Liver (tissue), 9 donors: Measurements from ENCODE around the gene CAMK1D. TPM values are rescaled to one million over a fixed set of nuclear protein-coding genes. Genes with fewer than 3 reads are reported as not detected.
"Not testable (repeated sequence)": the region's sequence is repeated elsewhere in the genome, so short reads cannot be mapped to it uniquely, and the experiment has no call there.

ENCODE experiments used
- DNase-seq: peaks from one replicate; pipeline ENCODE4 v3.0.0-alpha.2; 2017; ENCODE audit warnings: low spot score
- H3K27ac ChIP-seq, 2 donors: one replicate each; pipeline ENCODE4 v1.7.0; 2013; ENCODE audit warnings: inconsistent platforms in 2 of 2, low read length in 2 of 2, control low read depth in 1 of 2, low read depth in 1 of 2, mild to moderate bottlenecking in 1 of 2
- H3K27me3 ChIP-seq, 4 donors: one replicate each; pipeline versions ENCODE4 v1.6.1 to v1.7.0; 2013; ENCODE audit warnings: low read length in 3 of 4, inconsistent platforms in 1 of 4, mild to moderate bottlenecking in 1 of 4, moderate library complexity in 1 of 4; ENCODE audit not compliant: control insufficient read depth in 4 of 4, insufficient read depth in 4 of 4
- H3K36me3 ChIP-seq, 4 donors: one replicate each; pipeline versions ENCODE4 v1.6.1 to v1.7.0; 2013; ENCODE audit warnings: low read length in 3 of 4, mild to moderate bottlenecking in 3 of 4, low read depth in 1 of 4, moderate library complexity in 1 of 4; ENCODE audit not compliant: control insufficient read depth in 4 of 4, insufficient read depth in 3 of 4
- H3K4me1 ChIP-seq, 4 donors: one replicate each; pipeline versions ENCODE4 v1.6.1 to v1.7.0; 2013; ENCODE audit warnings: low read length in 3 of 4, mild to moderate bottlenecking in 3 of 4, moderate library complexity in 1 of 4; ENCODE audit not compliant: control insufficient read depth in 4 of 4, insufficient read depth in 4 of 4
- H3K4me3 ChIP-seq, 3 donors: one replicate each; pipeline versions ENCODE4 v1.6.1 to v1.7.0; 2013; ENCODE audit warnings: low read length in 3 of 3, control low read depth in 1 of 3, low read depth in 1 of 3, mild to moderate bottlenecking in 1 of 3
- H3K9ac ChIP-seq, 2 donors: one replicate each; pipeline ENCODE4 v1.7.0; 2013; ENCODE audit warnings: low read length in 2 of 2, mild to moderate bottlenecking in 2 of 2, moderate library complexity in 2 of 2, control low read depth in 1 of 2, low read depth in 1 of 2
- H3K9me3 ChIP-seq, 4 donors: one replicate each; pipeline versions ENCODE4 v1.6.1 to v1.7.0; 2013; ENCODE audit warnings: low read length in 3 of 4; ENCODE audit not compliant: control insufficient read depth in 4 of 4
- EGR1 ChIP-seq, 2 donors: IDR thresholded peaks; 2 replicates each; pipeline ENCODE4 v1.6.1; 2016 to 2018; ENCODE audit warnings: antibody characterized with exemption in 2 of 2, low read depth in 2 of 2
- GABPA ChIP-seq, 2 donors: IDR thresholded peaks in 1 of 2; conservative IDR thresholded peaks in 1 of 2; 2 replicates each; pipeline ENCODE4 v1.6.1; 2016; ENCODE audit warnings: antibody characterized with exemption in 2 of 2, mild to moderate bottlenecking in 1 of 2, moderate library complexity in 1 of 2
- HNF4A ChIP-seq, 2 donors: conservative IDR thresholded peaks; 2 replicates each; pipeline ENCODE4 v1.6.1; 2016; ENCODE audit warnings: antibody characterized with exemption in 2 of 2, mild to moderate bottlenecking in 2 of 2
- JUND ChIP-seq, 2 donors: IDR thresholded peaks; 2 replicates each; pipeline ENCODE4 v1.6.1; 2016; ENCODE audit warnings: antibody characterized with exemption in 2 of 2
- NR2F2 ChIP-seq: IDR thresholded peaks from 2 replicates; pipeline ENCODE4 v1.6.1; 2016; ENCODE audit warnings: antibody characterized with exemption
- RAD21 ChIP-seq, 2 donors: IDR thresholded peaks; 2 replicates each; pipeline ENCODE4 v1.6.1; 2016; ENCODE audit warnings: antibody characterized with exemption in 2 of 2, mild to moderate bottlenecking in 2 of 2
- RXRA ChIP-seq, 2 donors: IDR thresholded peaks; 2 replicates each; pipeline ENCODE4 v1.6.1; 2017 to 2018; ENCODE audit warnings: antibody characterized with exemption in 2 of 2, mild to moderate bottlenecking in 1 of 2
- SP1 ChIP-seq: IDR thresholded peaks from 2 replicates; pipeline ENCODE4 v1.6.1; 2018; ENCODE audit warnings: antibody characterized with exemption, mild to moderate bottlenecking
- TAF1 ChIP-seq: conservative IDR thresholded peaks from 2 replicates; pipeline ENCODE4 v1.6.1; 2016; ENCODE audit warnings: antibody characterized with exemption, mild to moderate bottlenecking
- YY1 ChIP-seq: IDR thresholded peaks from 2 replicates; pipeline ENCODE4 v1.6.1; 2016; ENCODE audit warnings: antibody characterized with exemption, mild to moderate bottlenecking
- WGBS: extraction: QIAGEN DNeasy Blood & Tissue Kit; methylation state at CpG from one replicate; pipeline ENCODE4 v1.1.7; 2013; 5-methylcytosine and 5-hydroxymethylcytosine counted together
- polyA plus RNA-seq, 2 donors: library from polyadenylated mRNA; stranded (reverse) in 1 of 2; unstranded in 1 of 2; fragments of 200-250 nt in 1 of 2; fragments of >200 nt in 1 of 2; fragmentation: Nextera tagmentation in 1 of 2; extraction: Ambion mirVana in 1 of 2; gene quantifications; one replicate each; pipeline versions ENCODE4 v1.2.1 to v1.2.3, GENCODE V29; 2013 to 2015
- total RNA-seq, 2 donors: library from RNA; depleted of rRNA; stranded (reverse); fragments of >200 nt; gene quantifications; one replicate each; pipeline ENCODE4 v1.2.3, GENCODE V29; 2014
- TF ChIP-seq, protein P1 (sequence below): IDR thresholded peaks from 2 replicates; pipeline ENCODE4 v1.6.1; 2016; ENCODE audit warnings: antibody characterized with exemption, mild to moderate bottlenecking
- TF ChIP-seq, protein P2 (sequence below): IDR thresholded peaks from 2 replicates; pipeline ENCODE4 v1.6.1; 2016; ENCODE audit warnings: antibody characterized with exemption
- TF ChIP-seq, protein P3 (sequence below): IDR thresholded peaks from 2 replicates; pipeline ENCODE4 v1.6.1; 2016; ENCODE audit warnings: antibody characterized with exemption
- TF ChIP-seq, protein P4 (sequence below): fragments of 150-350 bp; IDR thresholded peaks from 2 replicates; pipeline ENCODE4 v1.5.1; 2017; ENCODE audit warnings: improper control_type of control experiment, low read depth, low read length; ENCODE audit not compliant: missing input control
- TF ChIP-seq, protein P5 (sequence below): IDR thresholded peaks from 2 replicates; pipeline ENCODE4 v1.6.1; 2016; ENCODE audit warnings: antibody characterized with exemption
- donor health status: healthy.
- donor health status: healthy.
- donor health status: healthy.
- donor health status: healthy.
- donor health status: healthy.

Gene CAMK1D
- total and polyA plus RNA-seq, 4 donors: 2.7 to 10.1 (median 4.2) TPM

DNA sequence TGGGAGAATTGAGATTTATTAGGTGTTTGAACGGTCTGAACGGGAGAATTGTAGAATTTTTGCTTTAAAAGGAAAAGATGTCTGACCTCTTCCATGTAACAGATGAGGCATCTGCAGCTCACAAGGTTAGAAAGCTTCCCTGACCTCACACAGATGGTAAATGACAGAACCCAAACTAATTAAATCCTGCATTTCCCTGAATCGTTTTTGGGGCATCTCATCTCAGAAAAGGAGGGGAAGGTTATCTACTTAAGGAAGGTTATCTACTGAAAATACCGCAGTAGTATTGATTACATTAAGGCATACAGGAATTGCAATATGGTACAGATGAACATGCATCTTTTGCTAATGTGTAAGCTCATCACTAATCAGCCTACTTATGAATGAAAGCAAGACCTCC, 373.9 kb downstream of the CAMK1D start:
- TF ChIP-seq, protein P1, sequence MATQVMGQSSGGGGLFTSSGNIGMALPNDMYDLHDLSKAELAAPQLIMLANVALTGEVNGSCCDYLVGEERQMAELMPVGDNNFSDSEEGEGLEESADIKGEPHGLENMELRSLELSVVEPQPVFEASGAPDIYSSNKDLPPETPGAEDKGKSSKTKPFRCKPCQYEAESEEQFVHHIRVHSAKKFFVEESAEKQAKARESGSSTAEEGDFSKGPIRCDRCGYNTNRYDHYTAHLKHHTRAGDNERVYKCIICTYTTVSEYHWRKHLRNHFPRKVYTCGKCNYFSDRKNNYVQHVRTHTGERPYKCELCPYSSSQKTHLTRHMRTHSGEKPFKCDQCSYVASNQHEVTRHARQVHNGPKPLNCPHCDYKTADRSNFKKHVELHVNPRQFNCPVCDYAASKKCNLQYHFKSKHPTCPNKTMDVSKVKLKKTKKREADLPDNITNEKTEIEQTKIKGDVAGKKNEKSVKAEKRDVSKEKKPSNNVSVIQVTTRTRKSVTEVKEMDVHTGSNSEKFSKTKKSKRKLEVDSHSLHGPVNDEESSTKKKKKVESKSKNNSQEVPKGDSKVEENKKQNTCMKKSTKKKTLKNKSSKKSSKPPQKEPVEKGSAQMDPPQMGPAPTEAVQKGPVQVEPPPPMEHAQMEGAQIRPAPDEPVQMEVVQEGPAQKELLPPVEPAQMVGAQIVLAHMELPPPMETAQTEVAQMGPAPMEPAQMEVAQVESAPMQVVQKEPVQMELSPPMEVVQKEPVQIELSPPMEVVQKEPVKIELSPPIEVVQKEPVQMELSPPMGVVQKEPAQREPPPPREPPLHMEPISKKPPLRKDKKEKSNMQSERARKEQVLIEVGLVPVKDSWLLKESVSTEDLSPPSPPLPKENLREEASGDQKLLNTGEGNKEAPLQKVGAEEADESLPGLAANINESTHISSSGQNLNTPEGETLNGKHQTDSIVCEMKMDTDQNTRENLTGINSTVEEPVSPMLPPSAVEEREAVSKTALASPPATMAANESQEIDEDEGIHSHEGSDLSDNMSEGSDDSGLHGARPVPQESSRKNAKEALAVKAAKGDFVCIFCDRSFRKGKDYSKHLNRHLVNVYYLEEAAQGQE: no peak
- no peak for TF ChIP-seq GABPA (IDR thresholded peaks at IDR 0.05 in 1 of 2, conservative IDR thresholded peaks at IDR 0.05 in 1 of 2)
- no peak for TF ChIP-seq RAD21 (IDR thresholded peaks at IDR 0.05)
- TF ChIP-seq YY1: no peak
- no peak for TF ChIP-seq JUND (IDR thresholded peaks at IDR 0.05)
- TF ChIP-seq, protein P2, sequence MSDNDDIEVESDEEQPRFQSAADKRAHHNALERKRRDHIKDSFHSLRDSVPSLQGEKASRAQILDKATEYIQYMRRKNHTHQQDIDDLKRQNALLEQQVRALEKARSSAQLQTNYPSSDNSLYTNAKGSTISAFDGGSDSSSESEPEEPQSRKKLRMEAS: no peak
- TF ChIP-seq, protein P3, sequence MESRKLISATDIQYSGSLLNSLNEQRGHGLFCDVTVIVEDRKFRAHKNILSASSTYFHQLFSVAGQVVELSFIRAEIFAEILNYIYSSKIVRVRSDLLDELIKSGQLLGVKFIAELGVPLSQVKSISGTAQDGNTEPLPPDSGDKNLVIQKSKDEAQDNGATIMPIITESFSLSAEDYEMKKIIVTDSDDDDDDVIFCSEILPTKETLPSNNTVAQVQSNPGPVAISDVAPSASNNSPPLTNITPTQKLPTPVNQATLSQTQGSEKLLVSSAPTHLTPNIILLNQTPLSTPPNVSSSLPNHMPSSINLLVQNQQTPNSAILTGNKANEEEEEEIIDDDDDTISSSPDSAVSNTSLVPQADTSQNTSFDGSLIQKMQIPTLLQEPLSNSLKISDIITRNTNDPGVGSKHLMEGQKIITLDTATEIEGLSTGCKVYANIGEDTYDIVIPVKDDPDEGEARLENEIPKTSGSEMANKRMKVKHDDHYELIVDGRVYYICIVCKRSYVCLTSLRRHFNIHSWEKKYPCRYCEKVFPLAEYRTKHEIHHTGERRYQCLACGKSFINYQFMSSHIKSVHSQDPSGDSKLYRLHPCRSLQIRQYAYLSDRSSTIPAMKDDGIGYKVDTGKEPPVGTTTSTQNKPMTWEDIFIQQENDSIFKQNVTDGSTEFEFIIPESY: no peak
- TF ChIP-seq RXRA (IDR thresholded peaks at IDR 0.05): no peak
- no peak for TF ChIP-seq SP1
- no peak for TF ChIP-seq HNF4A (conservative IDR thresholded peaks at IDR 0.05)
- no peak for TF ChIP-seq NR2F2
- Histone ChIP-seq H3K36me3 (peaks cover 0 to 3% (median 0%) of the 10 kb centered on the region in 4 donors), H3K9ac (no peak overlapping the region), H3K9me3 (no peaks in the 10 kb centered on the region), H3K27me3 (no peaks in the 10 kb centered on the region), H3K4me3 (no peak overlapping the region), H3K4me1 (peaks cover 3 to 21% (median 16%) of the 10 kb centered on the region in 4 donors), H3K27ac (no peak overlapping the region)
- WGBS: 76% methylated on average over 4 of the region's 4 CpGs
- DNase-seq: no peak

DNA sequence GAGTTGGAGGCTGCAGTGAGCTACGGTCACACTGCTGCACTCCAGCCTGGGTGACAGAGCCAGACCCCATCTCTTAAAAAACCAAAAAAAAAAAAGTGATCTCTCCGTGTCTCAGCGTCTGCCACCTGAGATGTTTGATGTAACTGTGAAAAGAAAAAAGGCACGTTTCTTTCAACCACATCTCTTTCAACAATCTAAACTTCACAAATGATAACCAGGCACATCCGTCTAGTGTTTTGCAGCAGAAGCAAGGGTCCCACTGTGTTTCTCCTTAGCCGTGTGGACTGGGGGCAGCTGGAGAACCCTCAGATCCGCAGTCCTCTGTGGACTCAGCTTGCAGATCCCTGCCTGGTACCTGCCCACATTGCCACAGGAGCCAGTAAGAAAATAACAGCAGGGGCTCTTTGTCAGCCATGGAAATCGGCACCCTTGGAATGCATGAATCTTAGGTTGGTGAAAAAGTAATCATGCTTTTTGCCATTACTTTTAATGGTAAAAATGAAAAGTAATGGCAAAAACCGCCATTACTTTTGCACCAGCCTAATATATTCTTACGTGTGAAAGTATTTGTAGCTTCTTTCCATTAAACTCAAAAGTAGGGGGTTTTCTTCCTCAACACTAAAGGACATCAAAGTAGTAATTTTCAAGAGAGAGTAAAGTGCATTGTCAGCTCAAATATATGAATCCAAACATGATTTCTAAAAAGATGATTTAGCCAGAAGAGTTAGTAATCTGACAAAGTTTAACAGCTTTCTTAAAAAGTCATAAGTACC, 375.6 kb downstream of the CAMK1D start:
- Histone ChIP-seq H3K27ac (no peak overlapping the region), H3K4me1 (peaks cover 0 to 11% (median 9%) of the 10 kb centered on the region in 4 donors), H3K4me3 (no peak overlapping the region), H3K9me3 (no peaks in the 10 kb centered on the region), H3K9ac (no peak overlapping the region), H3K27me3 (no peaks in the 10 kb centered on the region), H3K36me3 (peaks cover 0 to 3% (median 0%) of the 10 kb centered on the region in 4 donors)
- TF ChIP-seq, protein P4, sequence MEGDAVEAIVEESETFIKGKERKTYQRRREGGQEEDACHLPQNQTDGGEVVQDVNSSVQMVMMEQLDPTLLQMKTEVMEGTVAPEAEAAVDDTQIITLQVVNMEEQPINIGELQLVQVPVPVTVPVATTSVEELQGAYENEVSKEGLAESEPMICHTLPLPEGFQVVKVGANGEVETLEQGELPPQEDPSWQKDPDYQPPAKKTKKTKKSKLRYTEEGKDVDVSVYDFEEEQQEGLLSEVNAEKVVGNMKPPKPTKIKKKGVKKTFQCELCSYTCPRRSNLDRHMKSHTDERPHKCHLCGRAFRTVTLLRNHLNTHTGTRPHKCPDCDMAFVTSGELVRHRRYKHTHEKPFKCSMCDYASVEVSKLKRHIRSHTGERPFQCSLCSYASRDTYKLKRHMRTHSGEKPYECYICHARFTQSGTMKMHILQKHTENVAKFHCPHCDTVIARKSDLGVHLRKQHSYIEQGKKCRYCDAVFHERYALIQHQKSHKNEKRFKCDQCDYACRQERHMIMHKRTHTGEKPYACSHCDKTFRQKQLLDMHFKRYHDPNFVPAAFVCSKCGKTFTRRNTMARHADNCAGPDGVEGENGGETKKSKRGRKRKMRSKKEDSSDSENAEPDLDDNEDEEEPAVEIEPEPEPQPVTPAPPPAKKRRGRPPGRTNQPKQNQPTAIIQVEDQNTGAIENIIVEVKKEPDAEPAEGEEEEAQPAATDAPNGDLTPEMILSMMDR: no peak
- TF ChIP-seq RAD21 (IDR thresholded peaks at IDR 0.05) (no peak), EGR1 (IDR thresholded peaks at IDR 0.05; ENCODE audit: low read depth in 2 of 2) (no peak), YY1 (no peak), TAF1 (no peak), JUND (IDR thresholded peaks at IDR 0.05) (no peak), GABPA (IDR thresholded peaks at IDR 0.05 in 1 of 2, conservative IDR thresholded peaks at IDR 0.05 in 1 of 2) (no peak), HNF4A (conservative IDR thresholded peaks at IDR 0.05) (no peak), SP1 (no peak)
- TF ChIP-seq, protein P5, sequence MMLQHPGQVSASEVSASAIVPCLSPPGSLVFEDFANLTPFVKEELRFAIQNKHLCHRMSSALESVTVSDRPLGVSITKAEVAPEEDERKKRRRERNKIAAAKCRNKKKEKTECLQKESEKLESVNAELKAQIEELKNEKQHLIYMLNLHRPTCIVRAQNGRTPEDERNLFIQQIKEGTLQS: no peak
- WGBS: 88% methylated on average over 10 of the region's 10 CpGs
- DNase-seq: no peak

DNA sequence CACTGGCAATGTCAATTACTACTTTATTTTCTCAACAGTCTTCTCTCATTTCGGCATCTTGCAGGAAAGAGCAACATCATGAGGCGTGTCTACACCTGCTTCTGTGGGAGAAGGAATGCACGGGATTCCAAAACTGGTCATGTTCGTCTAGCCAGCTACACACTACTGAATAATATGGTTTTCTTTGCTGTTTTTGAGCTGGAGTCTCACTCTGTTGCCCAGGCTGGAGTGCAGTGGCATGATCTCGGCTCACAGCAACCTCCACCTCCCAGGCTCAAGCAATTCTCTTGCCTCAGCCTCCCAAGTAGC, 376.2 kb downstream of the CAMK1D start:
- H3K27me3 ChIP-seq, H3K9ac ChIP-seq, H3K36me3 ChIP-seq, H3K4me3 ChIP-seq, H3K9me3 ChIP-seq, DNase-seq, H3K4me1 ChIP-seq, H3K27ac ChIP-seq: not testable (repeated sequence)
- 97% methylated on average over 5 of the region's 5 CpGs for WGBS
